ENCODE results near the gene DDX10. TPM values are rescaled to one million over a fixed set of nuclear protein-coding genes. Genes with fewer than 3 reads are reported as not detected.
"Not testable (repeated sequence)": the region's sequence is repeated elsewhere in the genome, so short reads cannot be mapped to it uniquely, and the experiment has no call there.

Gene DDX10
- total RNA-seq, 1 donor from 2014 or later: 24.5 TPM

DNA sequence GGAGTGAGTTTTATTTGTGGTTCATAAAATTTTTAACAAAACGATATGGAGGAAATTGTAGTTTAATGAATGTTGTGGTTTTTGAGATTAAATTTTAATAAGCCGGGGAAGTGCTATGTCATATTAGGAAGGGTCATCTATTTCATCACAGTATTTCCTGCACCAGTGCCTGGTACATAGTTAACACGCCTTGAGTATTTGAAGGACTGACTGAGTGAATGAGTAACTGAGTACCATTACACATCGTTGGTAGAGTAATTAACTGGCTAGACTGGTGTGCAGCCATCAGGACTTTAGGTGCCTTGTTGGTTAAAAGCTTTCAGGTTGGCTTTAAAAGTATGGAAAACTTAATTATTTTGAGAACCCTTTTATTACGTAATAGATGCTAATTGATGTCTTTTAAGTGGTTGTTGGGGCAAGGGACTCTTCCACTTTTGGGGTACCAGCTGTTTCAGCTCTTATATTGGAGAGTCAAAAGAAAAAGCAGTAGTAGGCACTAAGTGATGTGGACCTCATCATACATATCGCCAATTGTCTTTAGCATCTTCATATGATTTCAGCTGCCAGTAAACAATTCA is 101.8 kb downstream of the DDX10 start:
- Histone ChIP-seq H3K36me3 (ENCODE audit: control insufficient read depth, insufficient read depth, low read length) (no peaks in the 10 kb centered on the region), H3K4me3 (ENCODE audit: low read depth, low read length) (no peak overlapping the region), H3K27me3 (ENCODE audit: control insufficient read depth, insufficient read depth, low read length) (no peaks in the 10 kb centered on the region)
- peak; percentile 28 for DNase-seq (ENCODE audit: low read depth)
- TF ChIP-seq, protein P1, sequence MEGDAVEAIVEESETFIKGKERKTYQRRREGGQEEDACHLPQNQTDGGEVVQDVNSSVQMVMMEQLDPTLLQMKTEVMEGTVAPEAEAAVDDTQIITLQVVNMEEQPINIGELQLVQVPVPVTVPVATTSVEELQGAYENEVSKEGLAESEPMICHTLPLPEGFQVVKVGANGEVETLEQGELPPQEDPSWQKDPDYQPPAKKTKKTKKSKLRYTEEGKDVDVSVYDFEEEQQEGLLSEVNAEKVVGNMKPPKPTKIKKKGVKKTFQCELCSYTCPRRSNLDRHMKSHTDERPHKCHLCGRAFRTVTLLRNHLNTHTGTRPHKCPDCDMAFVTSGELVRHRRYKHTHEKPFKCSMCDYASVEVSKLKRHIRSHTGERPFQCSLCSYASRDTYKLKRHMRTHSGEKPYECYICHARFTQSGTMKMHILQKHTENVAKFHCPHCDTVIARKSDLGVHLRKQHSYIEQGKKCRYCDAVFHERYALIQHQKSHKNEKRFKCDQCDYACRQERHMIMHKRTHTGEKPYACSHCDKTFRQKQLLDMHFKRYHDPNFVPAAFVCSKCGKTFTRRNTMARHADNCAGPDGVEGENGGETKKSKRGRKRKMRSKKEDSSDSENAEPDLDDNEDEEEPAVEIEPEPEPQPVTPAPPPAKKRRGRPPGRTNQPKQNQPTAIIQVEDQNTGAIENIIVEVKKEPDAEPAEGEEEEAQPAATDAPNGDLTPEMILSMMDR (IDR thresholded peaks at IDR 0.05; ENCODE audit: insufficient read depth, low read length, poor library complexity, severe bottlenecking): no peak

DNA sequence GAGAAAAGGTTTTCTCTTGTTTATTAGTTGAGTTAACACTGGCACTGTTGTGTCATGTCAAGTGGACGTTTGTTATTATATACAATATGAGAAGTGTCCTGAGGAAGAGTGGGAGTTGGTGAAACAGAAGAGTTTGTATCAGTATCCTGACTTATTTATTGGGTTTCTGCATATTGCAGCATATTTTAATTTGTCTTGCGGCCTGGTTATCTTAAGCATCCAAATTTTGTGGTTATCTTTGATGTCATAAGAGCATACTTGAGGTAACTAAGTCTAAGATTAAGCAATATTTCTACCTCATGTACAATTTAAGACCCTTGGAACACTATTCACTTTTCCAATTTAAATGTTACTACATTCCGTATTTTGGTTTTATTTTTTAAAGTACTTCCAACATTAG is 103.5 kb downstream of the DDX10 start:
- no peak for DNase-seq (ENCODE audit: low read depth)
- no peak overlapping the region for H3K4me3 ChIP-seq (ENCODE audit: low read depth, low read length)

DNA sequence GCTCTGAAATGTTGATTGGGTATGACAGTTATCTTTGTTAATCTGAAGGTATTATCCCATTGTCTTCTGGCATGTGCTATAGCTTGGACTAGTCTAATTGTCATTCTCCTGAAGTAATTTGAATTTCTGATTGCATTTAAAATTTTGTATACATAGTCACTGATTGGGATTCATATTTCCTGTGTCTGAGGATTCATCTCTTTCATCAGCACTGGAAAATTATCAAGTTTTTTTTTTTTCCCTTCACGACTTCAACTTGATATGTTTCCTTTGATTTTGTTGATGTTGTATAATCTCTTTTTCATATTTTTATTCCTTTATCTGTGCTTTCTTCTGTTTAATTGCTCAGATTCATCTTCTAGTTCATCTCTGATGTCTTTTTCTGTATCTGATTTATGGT is 104.1 kb downstream of the DDX10 start:
- no peak overlapping the region for H3K4me3 ChIP-seq (ENCODE audit: low read depth, low read length)
- no peaks in the 10 kb centered on the region for H3K36me3 ChIP-seq (ENCODE audit: control insufficient read depth, insufficient read depth, low read length)
- TF ChIP-seq, protein P1 (IDR thresholded peaks at IDR 0.05; ENCODE audit: insufficient read depth, low read length, poor library complexity, severe bottlenecking): no peak
- H3K27me3 ChIP-seq (ENCODE audit: control insufficient read depth, insufficient read depth, low read length): no peaks in the 10 kb centered on the region
- DNase-seq (ENCODE audit: low read depth): no peak

More for the DNA sequence above, 103.5 kb downstream of the DDX10 start:
- TF ChIP-seq, protein P1 (IDR thresholded peaks at IDR 0.05; ENCODE audit: insufficient read depth, low read length, poor library complexity, severe bottlenecking): no peak
- no peaks in the 10 kb centered on the region for H3K36me3 ChIP-seq (ENCODE audit: control insufficient read depth, insufficient read depth, low read length)
- no peaks in the 10 kb centered on the region for H3K27me3 ChIP-seq (ENCODE audit: control insufficient read depth, insufficient read depth, low read length)

- Histone ChIP-seq H3K27me3 (ENCODE audit: control insufficient read depth, insufficient read depth, low read length) (no peaks in the 10 kb centered on the region), H3K4me3 (ENCODE audit: low read depth, low read length) (no peak overlapping the region), H3K36me3 (ENCODE audit: control insufficient read depth, insufficient read depth, low read length) (no peaks in the 10 kb centered on the region)
- TF ChIP-seq, protein P1 (IDR thresholded peaks at IDR 0.05; ENCODE audit: insufficient read depth, low read length, poor library complexity, severe bottlenecking): no peak
- DNase-seq (ENCODE audit: low read depth): no peak
These were observed 109.3 kb downstream of the DDX10 start for GRCh38 chr11:108774037-108774730.

- no peak overlapping the region for H3K4me3 ChIP-seq (ENCODE audit: low read depth, low read length)
- H3K27me3 ChIP-seq (ENCODE audit: control insufficient read depth, insufficient read depth, low read length): no peaks in the 10 kb centered on the region
- no peak for DNase-seq (ENCODE audit: low read depth)
- TF ChIP-seq, protein P1 (IDR thresholded peaks at IDR 0.05; ENCODE audit: insufficient read depth, low read length, poor library complexity, severe bottlenecking): no peak
- H3K36me3 ChIP-seq (ENCODE audit: control insufficient read depth, insufficient read depth, low read length): no peaks in the 10 kb centered on the region
These were observed 110.5 kb downstream of the DDX10 start for GRCh38 chr11:108775324-108775723.

- H3K27me3 ChIP-seq (ENCODE audit: control insufficient read depth, insufficient read depth, low read length); H3K36me3 ChIP-seq (ENCODE audit: control insufficient read depth, insufficient read depth, low read length); H3K4me3 ChIP-seq (ENCODE audit: low read depth, low read length); DNase-seq (ENCODE audit: low read depth): not testable (repeated sequence)
These were observed 114.3 kb downstream of the DDX10 start for GRCh38 chr11:108779147-108779546.
